ENCODE measurements around the gene TMEM125.

GRCh38 chr1:43225168-43225567 lies 44.6 kb upstream of the TMEM125 start:
- TF ChIP-seq POLR2AphosphoS5 (IDR thresholded peaks at IDR 0.05) (no peak), CTCF (IDR thresholded peaks at IDR 0.05) (no peak), POLR2A (IDR thresholded peaks at IDR 0.05) (no peak)

Measured in transverse colon (tissue), 4 donors.